GM19193 (cell line): ENCODE results near the gene ACE.

Source experiments
- POLR2A ChIP-seq: IDR thresholded peaks from 4 replicates; pipeline ENCODE4 v1.6.1; 2011; ENCODE audit not compliant: insufficient read depth, insufficient read length; ENCODE audit errors: extremely low read depth

Gene ACE

DNA sequence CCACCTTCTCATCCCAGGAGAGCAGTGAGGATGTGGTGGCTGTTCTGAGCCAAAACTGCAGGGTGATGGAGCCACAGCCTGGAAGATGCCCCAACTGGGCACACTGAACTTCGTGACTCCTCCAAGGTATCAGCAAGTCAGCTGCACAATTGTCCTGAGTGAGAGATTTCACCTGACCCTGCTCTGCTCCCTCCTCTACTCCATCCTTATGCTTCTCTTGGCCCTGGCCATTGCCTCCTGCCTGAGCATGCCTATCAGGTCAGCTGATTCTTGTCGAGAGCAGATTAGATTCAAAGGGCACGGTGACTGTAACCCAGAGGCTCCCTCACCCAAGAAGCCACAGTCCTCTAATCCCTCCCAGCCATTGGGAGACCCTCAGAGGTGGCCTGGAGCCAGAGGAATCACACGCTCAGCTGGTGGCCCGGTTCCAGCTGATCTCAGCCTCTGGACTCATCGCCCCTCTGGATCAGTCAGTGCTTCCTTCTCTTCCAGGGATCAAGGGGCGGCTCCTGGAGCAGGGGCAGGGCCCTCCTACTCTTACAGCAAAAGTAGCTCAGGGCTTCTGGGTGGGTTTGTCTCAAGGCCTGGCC is 23.8 kb upstream of the ACE start:
- TF ChIP-seq POLR2A = no peak

DNA sequence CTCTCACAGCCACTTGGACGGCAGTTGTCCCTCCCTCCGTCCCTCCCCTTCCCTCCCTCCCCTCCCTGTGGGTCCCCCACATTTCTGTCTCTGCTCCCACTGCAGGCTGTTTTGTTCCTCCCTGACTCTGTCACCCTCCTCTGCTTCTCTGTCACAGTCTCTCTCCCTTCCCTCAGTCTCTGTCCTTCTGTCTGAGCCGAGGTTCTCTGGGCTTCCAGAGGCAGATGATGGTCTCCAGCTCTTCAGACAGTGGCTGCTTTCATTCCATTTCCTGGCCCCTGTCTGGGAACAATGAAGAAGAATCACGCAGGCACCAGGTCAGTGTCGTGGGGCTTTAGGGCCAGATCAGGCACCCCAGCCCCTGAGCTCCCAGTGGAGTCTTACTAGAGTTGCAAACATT is 21.9 kb upstream of the ACE start:
- no peak for TF ChIP-seq POLR2A

DNA sequence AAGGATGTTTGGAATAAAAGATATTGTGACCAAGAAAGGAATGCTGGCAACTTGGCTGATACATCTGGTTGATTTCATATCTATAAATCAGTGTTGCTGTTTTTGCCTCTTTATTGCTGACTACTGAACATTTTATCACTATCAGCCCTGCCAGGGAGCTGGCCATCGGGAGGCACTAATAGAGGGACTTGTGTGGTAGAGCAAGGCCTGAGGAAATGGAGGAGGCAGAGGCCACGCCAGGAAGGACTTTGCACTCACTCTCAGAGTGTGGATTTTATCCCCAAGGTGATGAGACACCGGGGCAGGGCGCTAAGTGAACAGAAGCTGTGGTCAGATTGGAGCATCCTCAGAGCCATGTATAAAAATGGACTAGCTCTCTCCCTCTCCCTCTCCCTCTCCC is 21.4 kb upstream of the ACE start:
- no peak for TF ChIP-seq POLR2A

DNA sequence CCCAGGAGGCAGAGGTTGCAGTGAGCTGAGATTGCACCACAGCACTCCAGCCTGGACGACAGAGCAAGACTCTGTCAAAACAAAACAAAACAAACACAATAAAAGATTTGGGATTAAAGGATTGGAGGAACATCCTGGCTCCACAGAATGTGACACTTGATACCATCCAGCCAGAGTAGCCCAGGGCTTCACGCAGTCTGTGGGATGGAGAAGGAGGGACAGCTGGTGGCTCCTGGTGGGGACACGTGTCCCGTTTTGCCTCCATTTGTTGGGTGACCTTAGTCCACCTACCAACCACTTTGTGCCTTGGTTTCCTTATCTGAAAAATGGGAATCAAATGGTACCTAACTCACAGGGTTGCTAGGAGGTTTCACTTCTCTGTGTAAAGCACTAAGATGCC is 18.4 kb upstream of the ACE start:
- no peak for TF ChIP-seq POLR2A

DNA sequence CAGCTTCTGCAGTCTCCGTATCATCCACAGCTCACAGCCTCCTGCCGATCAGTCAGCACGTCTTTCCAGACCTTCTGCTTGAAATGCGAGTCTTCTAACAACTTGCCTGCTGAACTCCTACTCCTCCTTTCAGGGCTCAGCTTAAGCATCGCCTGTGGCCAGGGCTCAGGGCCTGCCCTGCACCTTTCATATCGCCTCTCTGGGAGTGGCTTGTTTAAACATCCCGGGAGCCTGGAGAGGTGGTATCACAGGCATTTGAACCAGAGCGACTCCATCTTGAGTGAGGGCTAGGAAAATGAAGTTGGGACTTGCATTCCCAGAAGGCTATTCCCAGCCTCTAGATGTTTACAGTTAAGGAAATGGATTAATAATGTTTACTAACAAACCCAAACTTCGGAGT is 16.8 kb upstream of the ACE start:
- no peak for TF ChIP-seq POLR2A

DNA sequence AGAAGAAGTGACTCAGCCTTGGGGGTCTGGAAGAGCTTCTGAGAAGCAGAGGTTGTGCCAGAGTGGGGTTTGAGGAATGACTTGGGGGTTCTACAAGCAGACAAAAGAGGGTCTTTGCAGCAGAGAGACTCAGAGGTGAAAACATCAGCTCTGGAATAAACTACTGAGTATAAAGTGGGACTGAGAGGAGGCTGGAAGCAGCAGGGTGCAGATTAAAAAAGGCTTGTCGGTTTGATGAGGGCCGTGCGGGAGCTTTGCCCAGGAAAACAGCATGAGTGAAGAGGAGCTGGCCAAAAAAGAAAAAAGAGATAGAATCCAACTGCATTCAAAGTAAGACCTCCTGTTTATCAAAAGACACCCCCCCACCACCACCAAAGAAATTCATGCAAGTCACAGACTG is 13.1 kb upstream of the ACE start:
- TF ChIP-seq POLR2A = no peak

DNA sequence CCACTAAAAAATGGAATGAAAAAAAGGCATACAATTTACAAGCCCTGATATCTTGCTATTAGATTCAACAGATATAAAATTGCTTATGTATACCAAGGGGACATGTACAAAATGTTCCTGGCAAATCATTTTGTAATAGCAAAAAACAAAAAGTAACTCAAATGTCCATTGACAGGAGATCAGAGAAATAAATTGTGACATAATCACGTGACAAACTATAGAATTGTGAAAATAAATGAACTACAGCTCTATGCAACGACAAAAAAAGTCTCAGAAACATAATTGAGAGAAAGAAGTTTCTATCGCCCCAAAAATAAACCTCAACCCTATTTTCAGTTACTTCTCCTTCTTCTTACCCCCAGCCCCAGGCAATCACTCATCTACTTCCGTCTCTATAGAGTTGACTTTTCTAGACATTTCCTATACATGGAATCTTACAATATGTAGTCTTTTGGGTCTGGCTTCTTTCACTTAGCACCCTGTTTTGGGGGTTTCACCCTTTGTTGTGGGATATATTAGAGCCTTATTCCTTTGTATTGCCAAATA is 12.1 kb upstream of the ACE start:
- TF ChIP-seq POLR2A = no peak

DNA sequence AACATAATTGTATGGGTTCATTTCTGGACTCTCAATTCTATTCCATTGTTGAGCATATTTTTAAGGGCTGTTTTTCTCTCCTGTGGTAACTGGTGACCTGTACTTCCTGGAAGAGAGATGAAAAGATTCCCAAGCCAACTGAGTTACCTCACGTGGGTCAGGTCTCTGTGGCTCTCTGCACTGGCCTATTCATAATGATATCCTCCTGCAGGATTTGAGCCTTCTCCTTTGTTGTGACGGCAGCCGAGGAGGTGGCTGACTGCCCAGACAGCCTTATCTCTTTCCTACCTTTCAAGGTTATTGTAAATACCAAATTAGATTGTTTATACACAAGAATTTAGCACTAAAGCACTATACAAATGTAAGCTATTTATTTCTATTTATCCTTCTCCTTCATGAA is 2.7 kb upstream of the ACE start:
- TF ChIP-seq POLR2A = no peak

DNA sequence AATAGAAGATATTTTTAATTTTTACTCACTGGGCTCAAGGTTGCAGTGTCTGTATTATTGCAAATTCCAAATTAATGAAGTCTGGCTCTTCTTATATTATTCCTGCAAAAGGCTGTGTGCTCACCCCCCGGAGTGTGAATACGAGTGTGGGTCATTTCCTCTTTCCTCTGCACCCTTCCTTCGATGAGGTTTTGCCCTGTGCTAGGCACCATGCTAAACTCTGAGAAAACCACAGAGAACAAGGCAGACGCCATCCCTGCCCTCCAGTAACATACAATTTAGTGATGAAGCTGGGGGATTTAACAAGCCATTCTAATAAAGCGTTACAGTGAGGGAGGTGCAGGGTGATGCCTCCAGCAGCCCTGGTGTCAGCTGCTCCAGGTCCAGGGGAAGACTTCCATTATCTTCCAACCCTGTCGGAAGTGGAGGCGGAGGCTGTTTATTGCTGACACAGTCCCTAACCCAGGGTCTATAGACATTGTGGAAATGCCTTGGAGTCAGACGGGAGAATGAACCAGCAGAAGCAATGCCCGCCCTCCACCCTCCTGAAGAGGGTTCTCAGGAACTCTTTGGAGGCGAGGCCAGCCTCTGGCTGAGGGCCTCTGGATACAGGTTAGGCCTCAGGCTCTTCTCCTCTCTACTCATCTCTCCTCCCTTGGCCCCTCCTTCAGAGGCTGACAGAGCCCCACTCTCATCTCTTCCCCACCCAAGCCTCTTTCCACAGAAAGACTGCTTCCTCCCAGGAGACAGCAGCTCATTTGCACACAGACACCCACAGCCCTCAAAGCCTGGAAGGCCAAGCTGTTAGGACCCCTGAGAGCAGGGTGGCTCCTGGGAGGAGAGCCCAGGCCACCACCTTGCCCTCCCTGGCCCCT is 2.0 kb upstream of the ACE start:
- TF ChIP-seq POLR2A = no peak

DNA sequence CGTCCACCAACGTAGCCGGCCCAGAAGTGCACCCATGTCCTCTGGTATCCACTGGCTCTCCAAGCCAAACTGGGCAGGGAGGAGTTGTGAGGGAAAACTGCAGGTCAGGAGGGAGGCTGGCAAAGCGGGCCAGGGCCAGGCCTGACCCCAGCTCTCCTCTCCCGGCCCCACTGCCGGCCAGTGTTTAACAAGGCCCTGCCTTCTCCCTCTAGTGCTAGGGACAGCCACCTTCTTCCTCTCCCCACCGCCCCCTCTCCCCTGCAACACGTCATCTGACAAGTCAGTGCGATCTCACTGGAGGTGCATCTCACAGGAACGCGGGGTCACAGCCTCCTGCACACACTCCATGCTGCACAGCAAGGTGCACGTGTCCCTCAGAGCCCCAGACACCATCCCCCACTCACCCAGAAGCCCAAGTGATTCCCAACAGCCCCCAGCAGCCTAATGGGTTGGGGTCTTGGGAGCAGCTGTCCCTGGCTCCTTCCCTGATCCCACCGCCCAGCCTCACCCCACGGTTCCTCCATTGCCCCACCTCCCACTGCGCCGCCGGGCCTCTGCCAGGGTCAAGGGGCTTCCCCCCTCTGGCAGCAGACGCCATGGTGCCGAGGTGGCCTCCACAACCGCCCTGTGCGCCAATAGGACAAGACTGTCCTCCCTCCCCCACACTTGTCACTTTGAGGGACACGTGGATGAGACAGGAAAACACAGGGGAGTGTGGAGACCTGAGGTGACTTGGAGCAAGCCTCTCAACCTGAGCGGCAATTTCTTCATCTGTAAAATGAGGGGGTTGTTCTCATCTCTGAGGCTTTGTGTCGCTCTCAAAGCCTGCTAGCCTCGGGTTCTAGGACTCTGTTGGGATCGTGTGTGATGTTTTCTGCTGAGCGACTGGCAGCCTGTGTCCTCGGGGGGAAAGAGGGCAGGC is 1.1 kb upstream of the ACE start:
- no peak for TF ChIP-seq POLR2A

DNA sequence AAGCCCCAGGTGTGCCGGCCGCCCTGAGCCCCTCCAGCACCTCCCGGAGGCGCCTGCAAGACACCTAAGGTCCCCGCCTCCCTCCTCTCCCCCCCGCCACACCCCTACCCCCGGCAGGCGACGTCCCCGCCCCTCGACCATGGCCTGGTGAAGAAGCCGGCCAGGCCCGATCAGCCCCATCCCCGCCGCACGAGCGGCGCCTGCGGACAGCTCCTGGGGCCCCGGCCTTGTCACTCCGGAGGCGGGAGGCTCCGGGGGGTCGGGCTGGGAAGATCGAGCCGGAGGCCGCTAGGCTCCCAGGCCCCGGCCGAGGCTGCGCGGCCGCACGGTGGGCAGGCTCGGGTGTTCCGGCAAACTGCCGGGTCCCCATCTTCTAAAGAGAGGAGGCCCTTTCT is 405 bp upstream of the ACE start:
- no peak for TF ChIP-seq POLR2A

DNA sequence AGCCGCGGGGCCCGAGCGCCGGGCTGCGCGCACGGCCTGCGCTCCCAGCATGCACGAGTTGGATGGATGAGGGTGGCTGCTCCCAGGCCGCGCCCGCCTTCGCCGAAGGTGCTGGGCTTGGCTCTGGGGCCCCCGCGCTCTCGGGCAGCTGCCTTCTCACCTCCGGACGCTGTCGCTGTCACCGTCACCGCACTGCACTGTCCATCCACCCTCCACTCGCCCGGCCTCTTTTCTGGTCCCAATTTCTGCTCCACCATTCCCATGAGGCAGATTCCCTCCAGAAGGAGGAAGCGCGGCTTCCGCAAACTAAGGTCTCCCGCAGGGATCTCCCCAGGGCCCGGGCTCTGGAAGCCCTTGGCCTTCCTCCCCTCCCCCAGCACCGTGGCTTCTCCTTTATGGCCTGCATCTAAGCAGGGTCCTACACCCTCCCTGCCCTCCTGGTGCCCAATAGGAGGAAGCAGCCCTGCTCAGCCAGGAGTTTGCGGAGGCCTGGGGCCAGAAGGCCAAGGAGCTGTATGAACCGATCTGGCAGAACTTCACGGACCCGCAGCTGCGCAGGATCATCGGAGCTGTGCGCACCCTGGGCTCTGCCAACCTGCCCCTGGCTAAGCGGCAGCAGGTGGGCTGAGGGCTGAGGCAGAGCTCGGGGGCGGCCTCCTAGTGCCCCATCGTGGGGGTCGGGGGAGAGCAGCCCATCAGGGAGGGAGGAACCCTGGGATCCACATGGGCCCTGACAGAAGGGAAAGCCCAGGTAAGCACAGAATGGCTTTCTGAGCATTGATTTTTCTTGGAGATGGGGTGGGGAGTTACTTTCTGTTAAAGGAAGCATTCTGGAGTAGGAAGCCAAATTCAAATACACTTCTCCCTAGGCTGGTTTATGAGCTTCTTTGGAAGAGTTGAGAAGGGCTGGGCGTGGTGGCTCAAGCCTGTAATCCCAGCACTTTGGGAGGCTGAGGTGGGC is 899 bp downstream of the ACE start:
- no peak for TF ChIP-seq POLR2A

DNA sequence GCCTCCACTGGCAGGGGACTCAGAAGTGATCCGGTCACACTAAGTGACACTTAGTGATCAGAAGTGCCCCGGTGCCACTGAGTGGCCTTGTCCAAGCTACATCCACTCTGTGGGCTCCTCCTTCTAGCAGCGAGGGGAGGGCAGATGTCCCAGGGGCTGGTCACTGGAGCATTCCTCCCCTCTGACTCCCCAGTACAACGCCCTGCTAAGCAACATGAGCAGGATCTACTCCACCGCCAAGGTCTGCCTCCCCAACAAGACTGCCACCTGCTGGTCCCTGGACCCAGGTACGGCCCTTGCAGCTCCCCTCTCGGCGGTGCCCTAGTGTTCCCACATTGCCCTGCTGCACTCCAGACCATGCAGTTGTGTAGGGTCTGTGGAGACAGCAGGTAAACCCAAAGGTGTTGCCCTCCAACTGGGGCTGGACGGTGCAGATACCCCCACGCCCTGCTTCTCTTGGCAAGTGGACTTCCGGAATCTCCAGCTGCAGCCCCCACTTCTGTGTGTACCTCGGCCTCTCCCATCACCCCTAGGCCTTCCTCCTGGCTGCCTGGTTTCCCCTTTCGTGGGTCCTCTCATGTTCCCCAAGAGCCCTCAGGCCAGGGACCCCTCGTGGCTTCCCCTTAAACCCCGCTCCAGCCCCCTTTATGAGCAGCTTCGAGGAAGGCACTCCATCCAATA is 2.1 kb downstream of the ACE start:
- no peak for TF ChIP-seq POLR2A
